SW480 (cell line): Measurements from ENCODE around the gene SGCA.

Source experiments
- DNase-seq: peaks from one replicate; pipeline ENCODE4 v3.0.0-alpha.2; 2016; ENCODE audit warnings: low spot score

The SGCA gene

GRCh38 chr17:50182783-50183420 lies 17.1 kb downstream of the SGCA start:
- DNase-seq, result no peak

- no peak for DNase-seq
Observed at GRCh38 chr17:50183421-50183994, 17.7 kb downstream of the SGCA start.

GRCh38 chr17:50184064-50184463 lies 18.3 kb downstream of the SGCA start:
- no peak for DNase-seq

GRCh38 chr17:50184611-50185398 lies 19.0 kb downstream of the SGCA start:
- DNase-seq, result no peak

- no peak for DNase-seq
Observed at GRCh38 chr17:50185631-50186471, 20.0 kb downstream of the SGCA start.

GRCh38 chr17:50186661-50187393 lies 21.0 kb downstream of the SGCA start:
- DNase-seq, result no peak

- DNase-seq, result no peak
Observed at GRCh38 chr17:50187394-50187725, 21.6 kb downstream of the SGCA start.

GRCh38 chr17:50187751-50188530 lies 22.1 kb downstream of the SGCA start:
- DNase-seq, result no peak

- DNase-seq, result no peak
Observed at GRCh38 chr17:50188531-50188920, 22.7 kb downstream of the SGCA start.

GRCh38 chr17:50188921-50189549 lies 23.2 kb downstream of the SGCA start:
- DNase-seq, result no peak

GRCh38 chr17:50189550-50190292 lies 23.9 kb downstream of the SGCA start:
- DNase-seq, result no peak

GRCh38 chr17:50190293-50190602 lies 24.4 kb downstream of the SGCA start:
- DNase-seq, result no peak

GRCh38 chr17:50190603-50191358 lies 25.0 kb downstream of the SGCA start:
- no peak for DNase-seq

GRCh38 chr17:50191359-50192143 lies 25.7 kb downstream of the SGCA start:
- no peak for DNase-seq

- DNase-seq, result no peak
Observed at GRCh38 chr17:50192144-50192617, 26.4 kb downstream of the SGCA start.

GRCh38 chr17:50192618-50193291 lies 26.9 kb downstream of the SGCA start:
- DNase-seq, result no peak

- DNase-seq, result no peak
Observed at GRCh38 chr17:50194140-50194933, 28.5 kb downstream of the SGCA start.
